SK-N-SH (cell line): ENCODE results near the gene P2RY8. TPM values are rescaled to one million over a fixed set of nuclear protein-coding genes. Genes with fewer than 3 reads are reported as not detected.
"Not testable (repeated sequence)": the region's sequence is repeated elsewhere in the genome, so short reads cannot be mapped to it uniquely, and the experiment has no call there.

Source experiments
- CTCF ChIA-PET: fragments of 300-600, 350-600 bp; formaldehyde crosslinking; extraction: SDS; loops from one replicate; lab custom pipeline; 2021; lab: Yijun Ruan, JAX
- POLR2A ChIA-PET: fragments of 350-600 bp; sonication (Branson Sonifier 250); formaldehyde crosslinking; extraction: SDS; loops from one replicate; lab custom pipeline; 2020; ENCODE audit warnings: antibody characterized with exemption, inconsistent platforms; lab: Yijun Ruan, JAX
- DNase-seq: peaks from one replicate; pipeline ENCODE4 v3.0.0; 2012
- H2AFZ ChIP-seq: fragments of 200-600 bp; sonication (generic); 2 replicates; pipeline ENCODE4 v1.8.1; 2016; ENCODE audit warnings: antibody characterized with exemption, mild to moderate bottlenecking, low read depth
- H3F3A ChIP-seq: fragments of 200-600 bp; sonication (generic); replicated peaks from 2 replicates; pipeline ENCODE3; 2016; ENCODE audit warnings: antibody characterized with exemption, mild to moderate bottlenecking; ENCODE audit not compliant: insufficient read depth
- H3K27ac ChIP-seq, 2 experiments: fragments of 200-500 bp in 1 of 2; fragments of 200-600 bp in 1 of 2; sonication (Bioruptor generic) in 1 of 2; sonication (generic), shearing (Covaris generic) in 1 of 2; 2 replicates each; pipeline versions ENCODE4 v1.5.1 to v1.6.1; 2014 to 2016; ENCODE audit warnings: low read depth in 2 of 2, inconsistent platforms in 1 of 2, low read length in 1 of 2, mild to moderate bottlenecking in 1 of 2, mixed read lengths in 1 of 2
- H3K27me3 ChIP-seq: fragments of 200-600 bp; sonication (generic), shearing (Covaris generic); 2 replicates; pipeline ENCODE4 v1.6.1; 2016; ENCODE audit warnings: mixed run types; ENCODE audit not compliant: insufficient read depth
- H3K36me3 ChIP-seq, 2 experiments: fragments of 200-500 bp in 1 of 2; fragments of 200-600 bp in 1 of 2; sonication (Bioruptor generic) in 1 of 2; sonication (generic) in 1 of 2; replicated peaks in 1 of 2; 2 replicates each; pipeline versions ENCODE3 to v1.5.1; 2014 to 2016; ENCODE audit warnings: low read length in 1 of 2, mild to moderate bottlenecking in 1 of 2; ENCODE audit not compliant: insufficient read depth in 2 of 2, control insufficient read depth in 1 of 2
- H3K4me1 ChIP-seq, 2 experiments: fragments of 200-500 bp in 1 of 2; fragments of 200-600 bp in 1 of 2; sonication (Bioruptor generic) in 1 of 2; sonication (generic), shearing (Covaris generic) in 1 of 2; 2 replicates each; pipeline versions ENCODE4 v1.5.1 to v1.6.1; 2014 to 2016; ENCODE audit warnings: low read depth in 1 of 2, low read length in 1 of 2, mixed run types in 1 of 2; ENCODE audit not compliant: insufficient read depth in 2 of 2, control insufficient read depth in 1 of 2
- H3K4me2 ChIP-seq: fragments of 200-600 bp; sonication (generic), shearing (Covaris generic); 2 replicates; pipeline ENCODE4 v1.6.1; 2017; ENCODE audit warnings: mixed run types
- H3K4me3 ChIP-seq, 2 experiments: fragments of 200-500 bp in 1 of 2; fragments of 200-600 bp in 1 of 2; sonication (Bioruptor generic) in 1 of 2; sonication (generic), shearing (Covaris generic) in 1 of 2; 2 replicates each; pipeline versions ENCODE4 v1.5.1 to v1.8.1; 2014 to 2016; ENCODE audit warnings: low read depth in 2 of 2, inconsistent platforms in 1 of 2, low read length in 1 of 2, mild to moderate bottlenecking in 1 of 2, mixed read lengths in 1 of 2, moderate library complexity in 1 of 2
- H3K79me2 ChIP-seq: fragments of 200-600 bp; sonication (generic); 2 replicates; pipeline ENCODE4 v1.8.1; 2017; ENCODE audit warnings: mild to moderate bottlenecking; ENCODE audit not compliant: insufficient read depth
- H3K9ac ChIP-seq: fragments of 200-600 bp; sonication (generic); 2 replicates; pipeline ENCODE4 v1.6.1; 2017; ENCODE audit warnings: mixed run types
- H3K9me2 ChIP-seq: fragments of 200-600 bp; sonication (generic); 2 replicates; pipeline ENCODE4 v1.6.1; 2017; ENCODE audit warnings: mixed run types
- H3K9me3 ChIP-seq: fragments of 200-600 bp; sonication (generic); 2 replicates; pipeline ENCODE4 v1.6.1; 2017; ENCODE audit warnings: mixed run types, mild to moderate bottlenecking, moderate library complexity
- H4K20me1 ChIP-seq: fragments of 200-600 bp; sonication (generic); 2 replicates; pipeline ENCODE4 v1.6.1; 2017; ENCODE audit warnings: mild to moderate bottlenecking, mixed run types; ENCODE audit not compliant: insufficient read depth
- FOXM1 ChIP-seq: IDR thresholded peaks from 2 replicates; pipeline ENCODE4 v1.4.0; 2012; ENCODE audit warnings: low read depth, mild to moderate bottlenecking
- GATA2 ChIP-seq: sonication (generic); formaldehyde crosslinking; IDR thresholded peaks from 2 replicates; pipeline ENCODE4 v1.5.0; 2020; ENCODE audit warnings: mild to moderate bottlenecking, missing genetic modification reagents
- IRF3 ChIP-seq: fragments of 150-350 bp; IDR thresholded peaks from 2 replicates; pipeline ENCODE4 v1.6.1; 2016; ENCODE audit warnings: mild to moderate bottlenecking, low read depth, low read length
- MAX ChIP-seq: IDR thresholded peaks from 2 replicates; pipeline ENCODE4 v1.4.0; 2012; ENCODE audit warnings: low read depth
- MEF2A ChIP-seq: IDR thresholded peaks from 2 replicates; pipeline ENCODE4 v1.4.0; 2012; ENCODE audit warnings: low read depth, borderline replicate concordance
- MXI1 ChIP-seq: IDR thresholded peaks from 2 replicates; pipeline ENCODE4 v1.6.1; 2012; ENCODE audit warnings: mild to moderate bottlenecking, low read depth, low read length, improper control_type of control experiment
- NFIC ChIP-seq: IDR thresholded peaks from 2 replicates; pipeline ENCODE4 v1.4.0; 2012; ENCODE audit warnings: borderline replicate concordance
- RAD21 ChIP-seq: IDR thresholded peaks from 2 replicates; pipeline ENCODE4 v1.6.1; 2012; ENCODE audit warnings: mild to moderate bottlenecking, low read length
- RCOR1 ChIP-seq: fragments of 150-350 bp; IDR thresholded peaks from 2 replicates; pipeline ENCODE4 v1.6.1; 2017; ENCODE audit warnings: antibody characterized with exemption, low read length
- REST ChIP-seq: IDR thresholded peaks from 2 replicates; pipeline ENCODE4 v1.6.1; 2012; ENCODE audit warnings: mild to moderate bottlenecking, low read depth, low read length, moderate library complexity
- SIN3A ChIP-seq: IDR thresholded peaks from 2 replicates; pipeline ENCODE4 v1.6.1; 2012; ENCODE audit warnings: low read depth, mild to moderate bottlenecking, low read length, moderate library complexity, borderline replicate concordance
- TAF1 ChIP-seq: IDR thresholded peaks from 2 replicates; pipeline ENCODE4 v1.6.1; 2012; ENCODE audit warnings: low read depth, mild to moderate bottlenecking, low read length, moderate library complexity, borderline replicate concordance
- TEAD4 ChIP-seq: IDR thresholded peaks from 2 replicates; pipeline ENCODE4 v1.4.0; 2012; ENCODE audit warnings: mild to moderate bottlenecking, borderline replicate concordance; ENCODE audit not compliant: insufficient read depth
- USF1 ChIP-seq: IDR thresholded peaks from 2 replicates; pipeline ENCODE4 v1.4.0; 2012; ENCODE audit warnings: low read depth, borderline replicate concordance
- USF2 ChIP-seq: fragments of 150-350 bp; IDR thresholded peaks from 2 replicates; pipeline ENCODE4 v1.6.1; 2017; ENCODE audit warnings: antibody characterized with exemption, low read length, low read depth, borderline replicate concordance
- YY1 ChIP-seq: IDR thresholded peaks from 2 replicates; pipeline ENCODE4 v1.4.0; 2012; ENCODE audit warnings: low read depth, mild to moderate bottlenecking
- WGBS: methylation state at CpG from one replicate; pipeline ENCODE4 v1.1.6; 2017; ENCODE audit warnings: low lambda C conversion rate; 5-methylcytosine and 5-hydroxymethylcytosine counted together
- polyA plus RNA-seq, 3 experiments: library from polyadenylated mRNA; depleted of rRNA; stranded (reverse); fragments of >200 nt; gene quantifications; 2 replicates each; pipeline ENCODE4 v1.2.3, GENCODE V29; 2012

The P2RY8 gene
- polyA plus RNA-seq, 1 of the 3 experiments (the other 2 are of a cell fraction): 0.08 TPM

GRCh38 chrX:1475881-1476280 lies 61.1 kb downstream of the P2RY8 start (continued):
- TF ChIP-seq MAX: no peak
- TF ChIP-seq GATA2: no peak
- no peak for TF ChIP-seq FOXM1
- TF ChIP-seq USF2: no peak
- TF ChIP-seq MXI1: no peak
- TF ChIP-seq RAD21: no peak
- no peak for TF ChIP-seq NFIC
- TF ChIP-seq TAF1: no peak

GRCh38 chrX:1475481-1475880 lies 61.5 kb downstream of the P2RY8 start:
- no peak overlapping the region for H3K9ac ChIP-seq
- H3K9me3 ChIP-seq: no peaks in the 10 kb centered on the region
- H3K27ac ChIP-seq: no peak overlapping the region
- no peaks in the 10 kb centered on the region for H3K79me2 ChIP-seq
- no peak overlapping the region for H3K4me3 ChIP-seq
- H3K4me2 ChIP-seq: no peak overlapping the region
- CTCF ChIA-PET: no interaction called here
- TF ChIP-seq IRF3 (no peak), RCOR1 (no peak), YY1 (no peak), SIN3A (no peak), MAX (no peak), MEF2A (no peak), USF1 (no peak), TEAD4 (no peak), REST (no peak)
- H4K20me1 ChIP-seq: no peaks in the 10 kb centered on the region
- no peak overlapping the region for H2AFZ ChIP-seq
- no peaks in the 10 kb centered on the region for H3K36me3 ChIP-seq
- no peaks in the 10 kb centered on the region for H3K9me2 ChIP-seq
- 49% methylated on average over 4 of the region's 4 CpGs for WGBS
- H3K4me1 ChIP-seq: no peaks in the 10 kb centered on the region
- DNase-seq: no peak
- POLR2A ChIA-PET: no interaction called here
- peaks cover 16% of the 10 kb centered on the region; the same call in 1 of the 2 replicates for H3K27me3 ChIP-seq
- H3F3A ChIP-seq: no peaks in the 10 kb centered on the region

- H3K27me3 ChIP-seq: peaks cover 18% of the 10 kb centered on the region; the same call in 1 of the 2 replicates
- H3K4me1 ChIP-seq, H3K9ac ChIP-seq, H3K36me3 ChIP-seq, CTCF ChIA-PET, POLR2A ChIA-PET, H3K4me3 ChIP-seq, H4K20me1 ChIP-seq, DNase-seq, H2AFZ ChIP-seq, H3K9me2 ChIP-seq, H3K79me2 ChIP-seq, H3K9me3 ChIP-seq, H3K27ac ChIP-seq, H3F3A ChIP-seq, H3K4me2 ChIP-seq: not testable (repeated sequence)
- 0% methylated on average over 2 of the region's 2 CpGs for WGBS
Observed at GRCh38 chrX:1474593-1474992, 62.4 kb downstream of the P2RY8 start.
